B cell (primary cell): ENCODE measurements around the gene PRDM10. TPM values are rescaled to one million over a fixed set of nuclear protein-coding genes. Genes with fewer than 3 reads are reported as not detected.

Experiments
- ATAC-seq: fragments of 200-7000 bp; cut with Tn5 transposase; one replicate; pipeline ENCODE4 v1.10.0; 2021; ENCODE audit warnings: low read depth, mild to moderate bottlenecking, moderate number of reproducible peaks, moderate library complexity
- CTCF ChIA-PET: fragments of 350-600 bp; sonication (Branson Sonifier 250); formaldehyde crosslinking; loops from one replicate; lab custom pipeline; 2021; ENCODE audit warnings: antibody characterized with exemption, inconsistent platforms; lab: Charles Lee
- POLR2A ChIA-PET: fragments of 350-600 bp; sonication (Branson Sonifier 250); formaldehyde crosslinking; loops from one replicate; lab custom pipeline; 2021; ENCODE audit warnings: antibody characterized with exemption; lab: Charles Lee
- DNase-seq: peaks from one replicate; pipeline ENCODE4 v3.0.0; 2013
- H2AFZ ChIP-seq: 2 replicates; pipeline ENCODE4 v1.6.1; 2012; ENCODE audit warnings: mild to moderate bottlenecking, low read depth, low read length; ENCODE audit not compliant: insufficient read depth, poor library complexity, severe bottlenecking
- H3K27ac ChIP-seq, 2 donors: 1 replicate in 1 of 2; 2 replicates in 1 of 2; pipeline ENCODE4 v1.5.1; 2012 to 2013; ENCODE audit warnings: low read length in 2 of 2, mild to moderate bottlenecking in 2 of 2, moderate library complexity in 1 of 2
- H3K27me3 ChIP-seq, 4 experiments: fragments of 200-600 bp in 1 of 4; sonication (generic) in 1 of 4; replicated peaks in 1 of 4; 1 replicate in 2 of 4; 2 replicates in 2 of 4; pipeline versions ENCODE4 v1.6.1 to v1.7.0; 2013 to 2016; ENCODE audit warnings: low read length in 3 of 4, mild to moderate bottlenecking in 2 of 4, mixed read lengths in 1 of 4, moderate library complexity in 1 of 4; ENCODE audit not compliant: insufficient read depth in 4 of 4, control insufficient read depth in 3 of 4; ENCODE audit errors: control extremely low read depth in 1 of 4
- H3K36me3 ChIP-seq, 2 experiments: replicated peaks in 1 of 2; 1 replicate in 1 of 2; 2 replicates in 1 of 2; pipeline versions ENCODE4 v1.6.1 to v1.7.1; 2013; ENCODE audit warnings: low read length in 1 of 2; ENCODE audit not compliant: insufficient read depth in 2 of 2, control insufficient read depth in 1 of 2; ENCODE audit errors: control extremely low read depth in 1 of 2, extremely low read depth in 1 of 2
- H3K4me1 ChIP-seq, 2 donors: fragments of 200-600 bp in 1 of 2; sonication (generic) in 1 of 2; 1 replicate in 1 of 2; 2 replicates in 1 of 2; pipeline versions ENCODE4 v1.5.1 to v1.6.1; 2013 to 2017; ENCODE audit warnings: low read length in 2 of 2; ENCODE audit not compliant: control insufficient read depth in 2 of 2, insufficient read depth in 2 of 2
- H3K4me2 ChIP-seq: replicated peaks from 2 replicates; pipeline ENCODE3; 2012; ENCODE audit warnings: mild to moderate bottlenecking, low read depth, low read length; ENCODE audit not compliant: poor library complexity, severe bottlenecking
- H3K4me3 ChIP-seq, 5 experiments: fragments of 200-600 bp in 1 of 5; sonication (generic) in 1 of 5; 1 replicate in 3 of 5; 2 replicates in 2 of 5; pipeline versions ENCODE4 v1.5.1 to v1.7.0; 2011 to 2016; ENCODE audit warnings: low read length in 4 of 5, mild to moderate bottlenecking in 4 of 5, low read depth in 2 of 5, control low read depth in 1 of 5, moderate library complexity in 1 of 5; ENCODE audit not compliant: insufficient read depth in 1 of 5; ENCODE audit errors: control extremely low read depth in 1 of 5, extremely low read depth in 1 of 5
- H3K79me2 ChIP-seq: fragments of 200-600 bp; sonication (generic); one replicate; pipeline ENCODE4 v1.6.0; 2016; ENCODE audit warnings: low read length; ENCODE audit not compliant: control insufficient read depth, insufficient read depth
- H3K9ac ChIP-seq: fragments of 200-600 bp; sonication (generic); 2 replicates; pipeline ENCODE4 v1.6.1; 2017; ENCODE audit warnings: mild to moderate bottlenecking, low read length, moderate library complexity
- H3K9me3 ChIP-seq, 3 donors: one replicate each; pipeline versions ENCODE4 v1.6.1 to v1.7.1; 2013; ENCODE audit warnings: low read length in 2 of 3; ENCODE audit not compliant: control insufficient read depth in 2 of 3, insufficient read depth in 1 of 3; ENCODE audit errors: control extremely low read depth in 1 of 3
- H4K20me1 ChIP-seq: 2 replicates; pipeline ENCODE4 v1.6.0; 2012; ENCODE audit warnings: mild to moderate bottlenecking, low read length; ENCODE audit not compliant: insufficient read depth, control insufficient read depth, poor library complexity, severe bottlenecking
- H3K27ac Mint-ChIP-seq: one replicate; pipeline ENCODE4 v1.8.0; 2021; ENCODE audit warnings: mixed read lengths
- H3K27me3 Mint-ChIP-seq: one replicate; pipeline ENCODE4 v1.8.0; 2021; ENCODE audit warnings: mixed read lengths
- H3K4me1 Mint-ChIP-seq: one replicate; pipeline ENCODE4 v1.8.0; 2021; ENCODE audit warnings: mixed read lengths
- H3K4me3 Mint-ChIP-seq: one replicate; pipeline ENCODE4 v1.8.0; 2021; ENCODE audit warnings: mixed read lengths
- H3K9me3 Mint-ChIP-seq: one replicate; pipeline ENCODE4 v1.8.0; 2022; ENCODE audit warnings: mixed read lengths; ENCODE audit not compliant: insufficient read depth
- EZH2 ChIP-seq: IDR thresholded peaks from 2 replicates; pipeline ENCODE4 v1.6.1; 2012; ENCODE audit warnings: borderline replicate concordance, low read depth, mild to moderate bottlenecking, moderate library complexity, low read length; ENCODE audit not compliant: insufficient read depth, poor library complexity, severe bottlenecking
- WGBS: methylation state at CpG from one replicate; pipeline ENCODE4 v1.1.5; 2013; ENCODE audit warnings: missing lambda C conversion rate; ENCODE audit not compliant: insufficient coverage; 5-methylcytosine and 5-hydroxymethylcytosine counted together
- intact Hi-C: fragments of 100-400 bp; cut with micrococcal nuclease; formaldehyde crosslinking; loops from one replicate; pipeline ENCODE4 v1.10.0; 2022
- polyA plus RNA-seq: library from polyadenylated mRNA; depleted of rRNA; stranded (reverse); fragments of >200 nt; gene quantifications from 2 replicates; pipeline ENCODE4 v1.2.3, GENCODE V29; 2012
- total RNA-seq, 2 donors: library from RNA; stranded (reverse); fragments of 120-200 nt in 1 of 2; gene quantifications; 1 replicate in 1 of 2; 2 replicates in 1 of 2; pipeline versions ENCODE4 v1.2.3 to v1.2.4, GENCODE V29; 2013 to 2022
- TF ChIP-seq, protein P1 (sequence below): fragments of 200-600 bp; IDR thresholded peaks from one replicate; pipeline ENCODE4 v1.8.0; 2022; ENCODE audit warnings: antibody characterized with exemption, mild to moderate bottlenecking

The PRDM10 gene
- total and polyA plus RNA-seq, 2 donors (not counting 1 experiment from before 2014, with no cell fraction given): 4.5 to 17.5 TPM

DNA sequence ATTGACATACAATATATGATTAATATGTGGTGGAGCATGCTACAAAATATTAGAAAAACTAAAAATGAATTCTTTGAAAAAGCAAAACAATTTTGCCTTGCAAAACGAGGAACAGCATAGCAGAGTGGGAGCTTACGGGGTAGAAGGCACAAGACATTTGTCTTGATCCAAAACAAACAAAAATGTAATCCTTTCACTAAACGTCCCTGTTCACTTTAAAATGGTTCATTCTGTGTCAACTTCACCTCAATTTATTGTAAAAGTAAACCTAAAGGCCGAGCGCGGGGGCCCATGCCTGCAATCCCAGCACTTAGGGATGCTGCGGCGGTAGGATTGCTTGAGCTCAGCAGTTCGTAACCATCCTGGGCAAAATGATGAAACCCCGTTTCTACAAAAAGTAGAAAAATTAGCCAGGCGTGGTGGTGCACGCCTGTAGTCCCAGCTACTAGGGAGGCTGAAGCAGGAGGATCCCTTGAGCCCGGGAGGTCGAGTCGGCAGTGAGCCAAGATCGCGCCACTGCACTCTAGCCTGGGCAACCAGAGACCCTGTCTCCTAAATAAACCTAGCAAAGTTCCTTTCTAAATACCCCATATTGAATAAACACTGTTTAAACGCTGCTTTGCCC lies 2.0 kb downstream of the PRDM10 start:
- Histone ChIP-seq H3K36me3 (no peaks in the 10 kb centered on the region), H3K79me2 (peaks cover 49% of the 10 kb centered on the region), H3K4me2 (peak overlapping the region; percentile 85), H3K9me3 (no peaks in the 10 kb centered on the region), H3K4me1 (peaks cover 21 to 27% of the 10 kb centered on the region in 2 donors), H4K20me1 (peaks cover 16% of the 10 kb centered on the region), H2AFZ (no peak overlapping the region), H3K4me3 (no peak overlapping the region), H3K9ac (peak overlapping the region; percentile 80), H3K27me3 (no peaks in the 10 kb centered on the region), H3K27ac (no peak overlapping the region)
- intact Hi-C loops: loop anchor here (5.0 kb wide), 1 partner anchor 117 kb away; no protein-coding TSS in a partner anchor
- no peak for ATAC-seq
- peaks cover under 1% of the 10 kb centered on the region for H3K27me3 Mint-ChIP-seq
- peak overlapping the region; percentile 95 for H3K4me3 Mint-ChIP-seq
- peaks cover 33% of the 10 kb centered on the region for H3K4me1 Mint-ChIP-seq
- WGBS: 87% methylated on average over 17 of the region's 18 CpGs
- TF ChIP-seq, protein P1, sequence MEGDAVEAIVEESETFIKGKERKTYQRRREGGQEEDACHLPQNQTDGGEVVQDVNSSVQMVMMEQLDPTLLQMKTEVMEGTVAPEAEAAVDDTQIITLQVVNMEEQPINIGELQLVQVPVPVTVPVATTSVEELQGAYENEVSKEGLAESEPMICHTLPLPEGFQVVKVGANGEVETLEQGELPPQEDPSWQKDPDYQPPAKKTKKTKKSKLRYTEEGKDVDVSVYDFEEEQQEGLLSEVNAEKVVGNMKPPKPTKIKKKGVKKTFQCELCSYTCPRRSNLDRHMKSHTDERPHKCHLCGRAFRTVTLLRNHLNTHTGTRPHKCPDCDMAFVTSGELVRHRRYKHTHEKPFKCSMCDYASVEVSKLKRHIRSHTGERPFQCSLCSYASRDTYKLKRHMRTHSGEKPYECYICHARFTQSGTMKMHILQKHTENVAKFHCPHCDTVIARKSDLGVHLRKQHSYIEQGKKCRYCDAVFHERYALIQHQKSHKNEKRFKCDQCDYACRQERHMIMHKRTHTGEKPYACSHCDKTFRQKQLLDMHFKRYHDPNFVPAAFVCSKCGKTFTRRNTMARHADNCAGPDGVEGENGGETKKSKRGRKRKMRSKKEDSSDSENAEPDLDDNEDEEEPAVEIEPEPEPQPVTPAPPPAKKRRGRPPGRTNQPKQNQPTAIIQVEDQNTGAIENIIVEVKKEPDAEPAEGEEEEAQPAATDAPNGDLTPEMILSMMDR: no peak
- TF ChIP-seq EZH2: no peak
- POLR2A ChIA-PET: no interaction called here
- CTCF ChIA-PET: interaction anchor here (0.7 to 6.2 kb wide), 4 partner anchors 8 to 216 kb away, joined by 3 to 63 read pairs (median 4); no protein-coding TSS in a partner anchor
- H3K27ac Mint-ChIP-seq: peak overlapping the region; percentile 15
- no peaks in the 10 kb centered on the region for H3K9me3 Mint-ChIP-seq
- no peak for DNase-seq

DNA sequence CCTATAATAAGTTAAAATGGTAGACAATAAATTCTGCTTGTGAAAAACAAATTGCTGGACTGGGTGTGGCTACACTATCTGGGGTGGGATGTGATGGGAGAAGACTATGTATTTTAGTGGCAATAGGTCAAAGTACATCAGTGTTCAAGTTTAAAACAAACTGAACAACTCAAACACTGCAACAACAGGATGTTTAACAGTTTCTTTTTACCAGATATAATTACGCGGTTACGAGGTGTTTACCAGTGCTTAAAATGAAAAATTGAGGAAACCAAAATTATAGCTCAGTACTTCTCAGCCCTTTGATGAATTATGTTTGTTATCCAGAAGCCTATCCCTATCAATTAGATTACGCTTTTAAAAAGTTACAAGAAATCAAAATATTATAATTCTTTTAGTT lies 3.2 kb downstream of the PRDM10 start:
- ATAC-seq (no peak), DNase-seq (no peak)
- H3K4me1 Mint-ChIP-seq: peaks cover 28% of the 10 kb centered on the region
- POLR2A ChIA-PET: no interaction called here
- H3K79me2 ChIP-seq: peaks cover 60% of the 10 kb centered on the region
- H3K27ac ChIP-seq: no peak overlapping the region
- intact Hi-C loops: no loop called here
- H3K27ac Mint-ChIP-seq: no peak overlapping the region
- no peaks in the 10 kb centered on the region for H3K27me3 Mint-ChIP-seq
- H3K9ac ChIP-seq: no peak overlapping the region
- no peak overlapping the region for H3K4me3 ChIP-seq
- no peaks in the 10 kb centered on the region for H3K9me3 ChIP-seq
- peaks cover 17 to 23% of the 10 kb centered on the region in 2 donors for H3K4me1 ChIP-seq
- TF ChIP-seq, protein P1: no peak
- TF ChIP-seq EZH2: no peak
- no peak overlapping the region for H3K4me2 ChIP-seq
- H2AFZ ChIP-seq: no peak overlapping the region
- no peak overlapping the region for H3K4me3 Mint-ChIP-seq
- no peaks in the 10 kb centered on the region for H3K9me3 Mint-ChIP-seq
- WGBS: no CpG with 5 or more reads among the region's 4 CpGs
- H3K36me3 ChIP-seq: peaks cover 0 to 2% of the 10 kb centered on the region in 2 experiments
- CTCF ChIA-PET: no interaction called here
- no peaks in the 10 kb centered on the region for H3K27me3 ChIP-seq
- H4K20me1 ChIP-seq: peaks cover 16% of the 10 kb centered on the region
